HG03558 (cell line): Measurements from ENCODE around the gene PIGU.
"Not testable (repeated sequence)": the region's sequence is repeated elsewhere in the genome, so short reads cannot be mapped to it uniquely, and the experiment has no call there.

Experiments
- ATAC-seq: cut with Tn5 transposase; IDR thresholded peaks from one replicate; pipeline ENCODE4 v1.9.1; 2021; ENCODE audit warnings: moderate number of reproducible peaks; ENCODE audit not compliant: unreplicated experiment; ENCODE audit errors: extremely low read depth

PIGU gene

DNA sequence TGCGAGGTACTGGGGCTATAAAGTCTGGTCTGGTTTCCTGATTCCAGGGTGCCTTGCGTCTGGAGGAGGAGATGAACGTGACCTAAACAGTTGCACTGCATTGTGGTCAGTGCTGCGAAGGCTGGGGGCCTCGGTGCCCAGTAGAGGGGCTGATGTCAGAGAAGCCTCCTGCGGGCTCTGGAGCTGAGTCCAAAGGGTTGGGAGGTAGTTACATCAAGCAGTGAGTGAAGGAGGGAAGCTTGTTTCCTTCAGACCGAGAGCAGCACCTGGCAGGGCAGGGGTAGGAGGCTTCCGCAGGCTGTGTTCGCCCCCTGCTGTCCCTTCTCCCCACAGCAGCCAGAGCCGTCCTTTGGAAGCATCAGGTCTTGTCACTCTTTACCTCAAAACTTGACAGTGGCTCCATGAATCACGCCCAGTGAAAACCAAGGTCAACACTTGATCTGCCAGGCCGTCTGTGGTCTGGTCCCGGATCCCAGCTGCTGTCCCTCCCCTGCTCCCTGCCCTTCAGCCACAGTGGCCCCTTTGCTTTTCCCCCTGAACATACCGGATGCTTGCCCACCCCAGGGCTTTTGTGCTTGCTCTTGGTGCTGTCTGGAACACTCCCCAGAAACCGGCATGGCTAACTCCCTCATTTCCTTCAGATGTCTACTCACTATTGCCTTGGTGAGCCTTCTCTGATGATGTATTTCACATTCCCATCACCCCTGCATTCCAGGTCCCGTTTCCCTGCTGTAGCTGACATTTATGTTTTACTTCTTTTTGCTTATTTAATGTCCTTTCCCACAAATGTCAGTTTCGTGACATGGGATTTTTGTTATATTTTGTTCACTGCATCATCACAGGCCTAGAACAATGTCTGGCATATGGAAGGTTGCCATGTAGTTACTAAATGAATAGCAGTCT, 153.7 kb downstream of the PIGU start:
- no peak for ATAC-seq

DNA sequence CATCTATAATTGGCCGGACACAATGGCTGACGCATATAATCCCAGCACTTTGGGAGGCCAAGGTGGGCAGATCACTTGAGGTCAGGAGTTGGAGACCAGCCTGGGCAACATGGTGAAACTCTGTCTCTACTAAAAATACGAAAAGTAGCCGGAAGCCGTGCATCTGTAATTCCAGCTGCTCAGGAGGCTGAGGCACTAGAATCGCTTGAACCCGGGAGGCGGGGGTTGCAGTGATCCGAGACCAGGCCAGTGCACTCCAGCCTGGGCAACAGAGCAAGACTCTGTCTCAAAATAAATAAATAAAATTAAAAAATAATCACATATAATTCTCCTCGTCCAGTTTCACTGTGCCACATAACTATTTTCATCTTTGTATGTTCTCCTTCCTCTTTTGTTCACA, 157.1 kb downstream of the PIGU start:
- ATAC-seq: not testable (repeated sequence)

DNA sequence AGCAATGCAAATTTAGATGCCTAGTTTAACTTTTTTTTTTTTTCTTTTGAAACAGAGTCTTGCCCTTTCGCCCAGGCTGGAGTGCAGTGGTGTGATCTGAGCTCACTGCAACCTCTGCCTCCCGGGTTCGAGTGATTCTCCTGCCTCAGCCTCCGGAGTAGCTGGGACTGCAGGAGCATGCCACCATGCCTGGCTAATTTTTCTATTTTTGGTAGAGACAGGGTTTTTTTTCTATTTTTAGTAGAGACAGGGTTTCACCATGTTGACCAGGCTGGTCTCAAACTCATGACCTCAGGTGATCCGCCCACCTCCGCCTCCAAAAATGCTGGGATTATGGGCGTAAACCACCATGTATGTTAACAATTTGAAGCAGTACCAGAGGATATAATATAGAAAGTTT, 158.0 kb downstream of the PIGU start:
- not testable (repeated sequence) for ATAC-seq

- ATAC-seq: no peak
Measured at GRCh38 chr20:34517114-34517505, 159.8 kb downstream of the PIGU start.

DNA sequence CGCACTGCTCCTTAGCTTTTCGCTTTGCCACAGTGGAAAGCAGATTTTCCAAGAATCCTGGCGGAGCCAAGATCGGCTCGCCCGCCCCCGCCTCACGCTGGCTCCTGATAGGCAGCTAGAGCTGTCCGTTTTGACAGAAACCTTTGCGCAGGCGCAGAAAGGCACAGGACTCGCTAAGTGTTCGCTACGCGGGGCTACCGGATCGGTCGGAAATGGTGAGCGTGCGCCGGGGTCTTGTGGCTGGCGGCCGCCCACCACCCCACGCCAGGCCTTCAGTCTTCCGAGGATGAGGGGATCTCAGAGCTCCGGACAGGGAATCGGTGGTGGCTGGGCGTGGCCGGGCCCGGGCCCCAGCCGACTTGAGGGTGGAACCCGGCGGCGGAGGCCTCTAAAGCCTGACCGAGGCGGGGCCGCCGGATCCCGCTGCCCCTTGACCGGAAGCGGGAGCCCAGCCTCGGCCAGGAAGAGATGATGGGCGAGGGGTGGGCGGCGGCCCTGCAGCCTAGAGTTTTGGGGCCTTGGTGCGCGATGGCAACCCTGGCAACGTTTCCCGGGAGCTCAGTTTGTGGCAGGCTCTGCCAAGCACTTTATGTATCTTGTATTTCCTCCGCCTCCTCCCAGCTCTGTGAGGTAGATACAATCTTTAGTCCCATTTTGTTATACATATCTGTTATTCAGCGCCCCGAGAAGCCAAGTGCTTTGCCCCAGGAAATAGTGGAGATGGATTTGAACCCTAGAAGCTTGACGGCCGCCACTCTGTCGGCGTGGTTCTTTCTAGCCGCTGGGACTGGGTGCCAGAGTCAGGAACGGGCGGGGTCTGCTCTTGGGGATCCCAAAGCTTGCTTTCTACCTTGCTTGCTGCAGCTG, 160.4 kb downstream of the PIGU start, which contains the start of gene DYNLRB1:
Gene DYNLRB1, plus strand, starts transcription at position 176 of the 867 bp plus-strand sequence. Its CDS starts 37 bp downstream, at position 213.
- ATAC-seq: peak; percentile 48

- ATAC-seq: no peak
Measured at GRCh38 chr20:34515484-34516246, 161.2 kb downstream of the PIGU start.

GRCh38 chr20:34514897-34515483, 161.9 kb downstream of the PIGU start:
- no peak for ATAC-seq

- not testable (repeated sequence) for ATAC-seq
Measured at GRCh38 chr20:34514034-34514433, 162.9 kb downstream of the PIGU start.

DNA sequence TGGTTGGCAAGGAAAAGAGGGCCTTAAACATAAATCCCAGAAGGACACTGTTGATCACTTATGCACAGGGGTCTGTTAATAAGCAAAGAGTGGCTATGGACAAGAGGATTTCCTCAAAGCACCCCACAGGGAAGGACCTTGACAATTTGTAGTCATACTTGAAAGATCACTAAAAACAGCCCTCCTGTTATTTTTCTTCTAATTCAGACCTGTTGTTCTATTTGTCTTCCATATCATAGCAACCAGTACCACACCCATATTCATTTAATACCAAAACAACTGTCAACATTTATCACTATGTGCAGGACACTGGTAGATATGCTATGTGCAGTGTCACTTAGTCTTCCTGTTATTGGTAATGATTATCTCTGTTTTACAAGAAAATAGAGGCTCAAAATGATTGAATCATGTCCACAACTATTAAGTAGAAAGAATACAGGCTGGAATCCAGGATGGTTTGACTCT, 163.9 kb downstream of the PIGU start:
- no peak for ATAC-seq

DNA sequence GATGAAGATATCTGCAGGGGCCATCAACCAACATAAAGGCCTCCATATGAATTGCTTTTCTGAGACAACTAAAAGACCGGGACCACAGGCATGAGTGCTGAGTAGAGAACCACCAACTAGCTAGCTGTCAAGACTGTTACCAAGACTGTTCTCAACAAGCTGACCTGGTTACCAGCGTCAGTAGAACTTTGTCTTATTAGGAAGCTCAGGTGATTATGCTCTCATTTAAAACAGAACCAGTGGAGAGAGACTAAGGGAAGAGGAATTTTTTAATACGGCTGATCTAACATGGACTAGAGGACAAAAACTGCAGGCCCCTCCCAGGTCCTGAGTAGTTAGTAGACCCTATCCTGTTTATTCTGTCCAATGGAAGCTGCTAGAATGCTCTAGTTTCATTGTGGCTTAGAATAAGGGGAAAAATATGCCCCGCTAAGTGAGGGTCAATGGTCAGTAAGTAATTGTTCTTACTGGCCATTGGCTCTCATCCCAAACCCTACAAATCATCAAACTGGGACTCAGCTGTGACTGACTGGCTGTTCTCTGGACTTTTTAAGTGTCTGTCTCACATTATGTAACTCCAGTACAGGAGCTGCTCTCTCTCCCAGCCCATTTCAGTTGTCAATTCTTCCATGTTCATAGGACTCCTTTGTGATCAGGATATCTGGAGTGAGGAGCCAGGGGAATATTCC, 164.5 kb downstream of the PIGU start:
- ATAC-seq: no peak

GRCh38 chr20:34511891-34512265, 165.0 kb downstream of the PIGU start:
- no peak for ATAC-seq

- ATAC-seq: no peak
Measured at GRCh38 chr20:34510575-34510974, 166.3 kb downstream of the PIGU start.
